ENCODE results near the gene NSD2. TPM values are rescaled to one million over a fixed set of nuclear protein-coding genes. Genes with fewer than 3 reads are reported as not detected.

NSD2 gene
- total RNA-seq, 1 experiment from 2014 or later, result 122 TPM

GRCh38 chr4:1825326-1825725 lies 45.9 kb upstream of the NSD2 start:
- Histone ChIP-seq H3K36me3 (ENCODE audit: control insufficient read depth, insufficient read depth, low read length) (peaks cover 1% of the 10 kb centered on the region; the same call in 1 of the 2 replicates), H3K27me3 (replicated peaks; ENCODE audit: control insufficient read depth, insufficient read depth, low read length) (no peaks in the 10 kb centered on the region), H3K4me3 (ENCODE audit: low read depth, low read length) (no peak overlapping the region), H3K4me1 (no peaks in the 10 kb centered on the region), H3K9me3 (no peaks in the 10 kb centered on the region)
- Mint-ChIP-seq H3K27ac (ENCODE audit: unreplicated experiment) (no peak overlapping the region), H3K4me3 (ENCODE audit: unreplicated experiment) (no peak overlapping the region), H3K36me3 (ENCODE audit: insufficient read depth, unreplicated experiment) (peaks cover 45% of the 10 kb centered on the region), H3K9me3 (ENCODE audit: unreplicated experiment) (peaks cover 9% of the 10 kb centered on the region), H3K27me3 (ENCODE audit: insufficient read depth, unreplicated experiment) (no peaks in the 10 kb centered on the region), H3K4me1 (ENCODE audit: low read depth, unreplicated experiment) (no peaks in the 10 kb centered on the region)
- BruUV-seq (replicated peaks), result no TSS peak
- ChIA-PET CTCF (no interaction called here), POLR2A (no interaction called here)
- no peak for TF ChIP-seq CTCF (IDR thresholded peaks at IDR 0.05; ENCODE audit: insufficient read depth in 1 of 2, low read depth in 1 of 2, low read length in 1 of 2, severe bottlenecking in 1 of 2, unreplicated experiment in 1 of 2)
- intact Hi-C loops (cut with micrococcal nuclease; ENCODE audit: unreplicated experiment), result no loop called here
- DNase-seq, result no peak

- no TSS peak for BruUV-seq (replicated peaks)
- H3K4me3 Mint-ChIP-seq (ENCODE audit: unreplicated experiment), result no peak overlapping the region
- intact Hi-C loops (cut with micrococcal nuclease; ENCODE audit: unreplicated experiment), result no loop called here
- Histone ChIP-seq H3K36me3 (ENCODE audit: control insufficient read depth, insufficient read depth, low read length) (no peaks in the 10 kb centered on the region; the same call in 1 of the 2 replicates), H3K4me3 (ENCODE audit: low read depth, low read length) (no peak overlapping the region), H3K9me3 (no peaks in the 10 kb centered on the region), H3K27me3 (replicated peaks; ENCODE audit: control insufficient read depth, insufficient read depth, low read length) (no peaks in the 10 kb centered on the region), H3K4me1 (no peaks in the 10 kb centered on the region)
- no peaks in the 10 kb centered on the region for H3K4me1 Mint-ChIP-seq (ENCODE audit: low read depth, unreplicated experiment)
- DNase-seq, result no peak
- TF ChIP-seq CTCF (IDR thresholded peaks at IDR 0.05; ENCODE audit: insufficient read depth in 1 of 2, low read depth in 1 of 2, low read length in 1 of 2, severe bottlenecking in 1 of 2, unreplicated experiment in 1 of 2), result no peak
- ChIA-PET CTCF (no interaction called here), POLR2A (no interaction called here)
- H3K36me3 Mint-ChIP-seq (ENCODE audit: insufficient read depth, unreplicated experiment), result peaks cover 55% of the 10 kb centered on the region
- no peaks in the 10 kb centered on the region for H3K27me3 Mint-ChIP-seq (ENCODE audit: insufficient read depth, unreplicated experiment)
- H3K27ac Mint-ChIP-seq (ENCODE audit: unreplicated experiment), result no peak overlapping the region
- H3K9me3 Mint-ChIP-seq (ENCODE audit: unreplicated experiment), result peaks cover 9% of the 10 kb centered on the region
These were observed 44.5 kb upstream of the NSD2 start for GRCh38 chr4:1826531-1827350.

DNA sequence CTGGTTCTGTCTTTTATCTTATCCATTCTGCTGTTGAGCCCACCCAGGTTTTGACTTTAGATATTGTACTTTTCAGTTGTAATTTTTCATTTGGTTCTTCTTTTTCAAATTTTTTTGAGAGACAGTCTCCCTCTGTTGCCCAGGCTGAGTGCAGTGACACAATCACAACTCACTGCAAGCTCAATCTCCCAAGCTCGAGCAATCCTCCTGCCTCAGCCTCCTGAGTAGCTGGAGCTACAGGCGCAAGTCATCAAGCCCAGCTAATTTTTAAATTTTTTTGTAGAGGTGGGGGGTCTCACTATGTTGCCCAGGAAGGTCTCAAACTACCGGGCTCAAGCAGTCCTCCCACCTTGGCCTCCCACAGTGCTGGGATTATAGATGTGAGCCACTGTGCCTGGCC lies 41.0 kb upstream of the NSD2 start:
- Histone ChIP-seq H3K27me3 (replicated peaks; ENCODE audit: control insufficient read depth, insufficient read depth, low read length) (no peaks in the 10 kb centered on the region), H3K4me3 (ENCODE audit: low read depth, low read length) (no peak overlapping the region), H3K36me3 (ENCODE audit: control insufficient read depth, insufficient read depth, low read length) (no peaks in the 10 kb centered on the region; the same call in none of the 2 replicates), H3K9me3 (no peaks in the 10 kb centered on the region), H3K4me1 (no peaks in the 10 kb centered on the region)
- Mint-ChIP-seq H3K36me3 (ENCODE audit: insufficient read depth, unreplicated experiment) (peaks cover 67% of the 10 kb centered on the region), H3K4me3 (ENCODE audit: unreplicated experiment) (no peak overlapping the region), H3K9me3 (ENCODE audit: unreplicated experiment) (peaks cover 9% of the 10 kb centered on the region), H3K4me1 (ENCODE audit: low read depth, unreplicated experiment) (no peaks in the 10 kb centered on the region), H3K27me3 (ENCODE audit: insufficient read depth, unreplicated experiment) (no peaks in the 10 kb centered on the region), H3K27ac (ENCODE audit: unreplicated experiment) (no peak overlapping the region)
- no peak for TF ChIP-seq CTCF (IDR thresholded peaks at IDR 0.05; ENCODE audit: insufficient read depth in 1 of 2, low read depth in 1 of 2, low read length in 1 of 2, severe bottlenecking in 1 of 2, unreplicated experiment in 1 of 2)
- ChIA-PET CTCF (no interaction called here), POLR2A (no interaction called here)
- intact Hi-C loops (cut with micrococcal nuclease; ENCODE audit: unreplicated experiment), result no loop called here
- no peak for DNase-seq
- no TSS peak for BruUV-seq (replicated peaks)
